HL-60 (cell line): ENCODE data around the gene SLC22A7.

Source experiments
- DNase-seq, 2 experiments: peaks; one replicate each; pipeline ENCODE4 v3.0.0-alpha.2; 2010 to 2020; ENCODE audit warnings: low read depth in 1 of 2, low spot score in 1 of 2
- H3K27ac ChIP-seq: fragments of 250-450 bp; sonication (Bioruptor Pico); replicated peaks from 2 replicates; pipeline ENCODE4 v1.5.1; 2020; ENCODE audit warnings: mild to moderate bottlenecking, moderate library complexity
- H3K27me3 ChIP-seq: fragments of 250-450 bp; sonication (Bioruptor Pico); 2 replicates; pipeline ENCODE4 v1.5.1; 2021; ENCODE audit warnings: mild to moderate bottlenecking, moderate library complexity; ENCODE audit not compliant: insufficient read depth, poor library complexity, severe bottlenecking
- H3K4me3 ChIP-seq: replicated peaks from 2 replicates; pipeline ENCODE4 v1.5.1; 2011; ENCODE audit warnings: mild to moderate bottlenecking, control low read depth, low read length; ENCODE audit not compliant: insufficient read depth
- GABPA ChIP-seq: IDR thresholded peaks from 2 replicates; pipeline ENCODE4 v1.6.1; 2012; ENCODE audit warnings: low read depth
- POLR2AphosphoS5 ChIP-seq: IDR thresholded peaks from 2 replicates; pipeline ENCODE4 v1.6.1; 2012; ENCODE audit warnings: low read depth
- SPI1 ChIP-seq: IDR thresholded peaks from 2 replicates; pipeline ENCODE4 v1.6.1; 2012; ENCODE audit warnings: low read depth, mild to moderate bottlenecking, borderline replicate concordance
- TF ChIP-seq, protein P1 (sequence below): IDR thresholded peaks from one replicate; pipeline ENCODE4 v1.5.1; 2011; ENCODE audit warnings: low read length, control low read depth, inconsistent platforms; ENCODE audit not compliant: insufficient read depth
- TF ChIP-seq, protein P2 (sequence below): IDR thresholded peaks from 2 replicates; pipeline ENCODE4 v1.6.1; 2012; ENCODE audit warnings: low read depth; ENCODE audit not compliant: insufficient replicate concordance

The SLC22A7 gene

DNA sequence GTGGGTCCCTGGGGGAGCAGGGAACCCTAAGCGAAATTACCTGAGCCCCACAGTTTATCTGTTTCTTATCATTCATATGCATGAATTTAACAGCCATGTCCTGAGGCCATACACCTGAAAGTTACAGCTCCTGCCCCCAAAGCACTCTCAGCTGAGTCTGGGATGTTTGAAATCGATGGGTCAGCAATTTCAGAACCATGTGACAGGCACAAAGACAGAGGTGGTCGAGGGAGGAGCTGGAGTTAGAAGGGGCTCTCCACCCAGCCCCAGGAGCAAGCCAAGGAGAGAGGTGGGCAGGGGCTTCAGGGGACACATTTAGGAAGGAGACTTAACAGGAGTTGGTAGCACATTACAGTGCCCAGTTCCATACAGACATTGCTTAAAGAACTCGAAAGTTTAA is 39.9 kb upstream of the SLC22A7 start:
- no peak overlapping the region for H3K4me3 ChIP-seq
- no peak for TF ChIP-seq GABPA
- TF ChIP-seq POLR2AphosphoS5, result no peak
- TF ChIP-seq, protein P1, sequence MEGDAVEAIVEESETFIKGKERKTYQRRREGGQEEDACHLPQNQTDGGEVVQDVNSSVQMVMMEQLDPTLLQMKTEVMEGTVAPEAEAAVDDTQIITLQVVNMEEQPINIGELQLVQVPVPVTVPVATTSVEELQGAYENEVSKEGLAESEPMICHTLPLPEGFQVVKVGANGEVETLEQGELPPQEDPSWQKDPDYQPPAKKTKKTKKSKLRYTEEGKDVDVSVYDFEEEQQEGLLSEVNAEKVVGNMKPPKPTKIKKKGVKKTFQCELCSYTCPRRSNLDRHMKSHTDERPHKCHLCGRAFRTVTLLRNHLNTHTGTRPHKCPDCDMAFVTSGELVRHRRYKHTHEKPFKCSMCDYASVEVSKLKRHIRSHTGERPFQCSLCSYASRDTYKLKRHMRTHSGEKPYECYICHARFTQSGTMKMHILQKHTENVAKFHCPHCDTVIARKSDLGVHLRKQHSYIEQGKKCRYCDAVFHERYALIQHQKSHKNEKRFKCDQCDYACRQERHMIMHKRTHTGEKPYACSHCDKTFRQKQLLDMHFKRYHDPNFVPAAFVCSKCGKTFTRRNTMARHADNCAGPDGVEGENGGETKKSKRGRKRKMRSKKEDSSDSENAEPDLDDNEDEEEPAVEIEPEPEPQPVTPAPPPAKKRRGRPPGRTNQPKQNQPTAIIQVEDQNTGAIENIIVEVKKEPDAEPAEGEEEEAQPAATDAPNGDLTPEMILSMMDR, result no peak
- no peak for TF ChIP-seq SPI1
- TF ChIP-seq, protein P2, sequence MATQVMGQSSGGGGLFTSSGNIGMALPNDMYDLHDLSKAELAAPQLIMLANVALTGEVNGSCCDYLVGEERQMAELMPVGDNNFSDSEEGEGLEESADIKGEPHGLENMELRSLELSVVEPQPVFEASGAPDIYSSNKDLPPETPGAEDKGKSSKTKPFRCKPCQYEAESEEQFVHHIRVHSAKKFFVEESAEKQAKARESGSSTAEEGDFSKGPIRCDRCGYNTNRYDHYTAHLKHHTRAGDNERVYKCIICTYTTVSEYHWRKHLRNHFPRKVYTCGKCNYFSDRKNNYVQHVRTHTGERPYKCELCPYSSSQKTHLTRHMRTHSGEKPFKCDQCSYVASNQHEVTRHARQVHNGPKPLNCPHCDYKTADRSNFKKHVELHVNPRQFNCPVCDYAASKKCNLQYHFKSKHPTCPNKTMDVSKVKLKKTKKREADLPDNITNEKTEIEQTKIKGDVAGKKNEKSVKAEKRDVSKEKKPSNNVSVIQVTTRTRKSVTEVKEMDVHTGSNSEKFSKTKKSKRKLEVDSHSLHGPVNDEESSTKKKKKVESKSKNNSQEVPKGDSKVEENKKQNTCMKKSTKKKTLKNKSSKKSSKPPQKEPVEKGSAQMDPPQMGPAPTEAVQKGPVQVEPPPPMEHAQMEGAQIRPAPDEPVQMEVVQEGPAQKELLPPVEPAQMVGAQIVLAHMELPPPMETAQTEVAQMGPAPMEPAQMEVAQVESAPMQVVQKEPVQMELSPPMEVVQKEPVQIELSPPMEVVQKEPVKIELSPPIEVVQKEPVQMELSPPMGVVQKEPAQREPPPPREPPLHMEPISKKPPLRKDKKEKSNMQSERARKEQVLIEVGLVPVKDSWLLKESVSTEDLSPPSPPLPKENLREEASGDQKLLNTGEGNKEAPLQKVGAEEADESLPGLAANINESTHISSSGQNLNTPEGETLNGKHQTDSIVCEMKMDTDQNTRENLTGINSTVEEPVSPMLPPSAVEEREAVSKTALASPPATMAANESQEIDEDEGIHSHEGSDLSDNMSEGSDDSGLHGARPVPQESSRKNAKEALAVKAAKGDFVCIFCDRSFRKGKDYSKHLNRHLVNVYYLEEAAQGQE, result no peak
- H3K27me3 ChIP-seq, result peaks cover 9% of the 10 kb centered on the region
- DNase-seq, result no peak
- H3K27ac ChIP-seq, result no peak overlapping the region

DNA sequence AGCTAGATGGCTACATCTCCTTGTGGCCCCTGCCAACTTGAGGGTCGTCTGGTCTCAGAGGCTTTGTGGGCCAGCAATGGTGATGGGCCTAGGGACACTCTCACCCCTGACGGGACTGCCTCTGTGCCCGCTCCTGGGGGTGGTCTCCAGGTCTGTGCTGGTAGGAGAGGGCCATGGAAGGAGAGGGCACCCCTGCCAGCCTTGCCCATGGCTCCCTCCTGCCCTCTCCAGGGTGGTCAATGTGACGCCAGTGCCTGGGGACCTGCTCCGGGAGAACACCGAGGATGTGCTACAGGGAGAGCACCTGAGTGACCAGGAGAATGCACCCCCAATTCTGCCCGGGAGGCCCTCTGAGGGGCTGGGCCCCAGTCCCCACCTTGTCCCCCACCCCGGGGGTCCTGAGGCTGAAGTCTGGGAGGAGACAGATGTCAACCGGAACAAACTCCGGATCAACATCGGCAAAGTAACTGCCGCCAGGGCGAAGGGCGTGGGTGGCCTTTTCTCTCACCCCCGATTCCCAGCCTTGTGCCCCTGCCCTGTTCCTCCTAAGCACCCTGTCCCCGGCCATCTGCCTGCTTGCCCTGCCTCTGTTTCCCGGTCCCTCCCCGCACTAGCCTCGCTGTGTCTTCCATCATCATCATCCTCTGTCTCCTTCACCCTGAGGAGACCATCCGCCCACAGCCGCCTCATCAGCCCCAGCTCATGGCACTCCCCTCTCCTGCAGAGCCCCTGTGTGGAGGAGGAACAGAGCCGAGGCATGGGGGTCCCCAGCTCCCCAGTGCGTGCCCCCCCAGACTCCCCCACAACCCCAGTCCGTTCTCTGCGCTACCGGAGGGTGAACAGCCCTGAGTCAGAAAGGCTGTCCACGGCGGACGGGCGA is 39.0 kb upstream of the SLC22A7 start:
- Histone ChIP-seq H3K4me3 (no peak overlapping the region), H3K27me3 (peaks cover 7% of the 10 kb centered on the region), H3K27ac (no peak overlapping the region)
- TF ChIP-seq GABPA (no peak), SPI1 (no peak), POLR2AphosphoS5 (no peak)
- TF ChIP-seq, protein P2, result no peak
- TF ChIP-seq, protein P1, result no peak
- no peak for DNase-seq

DNA sequence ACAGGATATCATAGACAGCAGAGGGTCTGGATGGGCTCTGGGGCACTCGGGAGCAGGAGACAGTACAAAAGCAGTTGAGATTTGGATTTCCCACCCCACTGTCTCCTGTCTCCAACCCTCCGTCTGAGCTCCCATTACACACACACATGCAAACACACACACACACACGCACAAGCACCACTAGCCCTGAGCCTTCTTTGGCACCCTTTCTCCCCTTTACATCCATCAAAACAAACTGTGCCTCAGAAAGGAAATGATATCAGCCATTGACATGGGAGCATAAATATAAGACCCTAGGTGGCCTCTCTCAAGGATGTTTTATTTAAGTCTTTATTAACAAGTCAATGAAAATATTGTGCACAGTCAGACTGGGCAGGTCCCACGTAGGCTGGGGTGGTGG is 37.3 kb upstream of the SLC22A7 start:
- H3K27me3 ChIP-seq, result peaks cover 7% of the 10 kb centered on the region
- no peak overlapping the region for H3K4me3 ChIP-seq
- H3K27ac ChIP-seq, result no peak overlapping the region
- TF ChIP-seq, protein P2, result no peak
- TF ChIP-seq SPI1 (no peak), GABPA (no peak), POLR2AphosphoS5 (no peak)
- TF ChIP-seq, protein P1, result no peak
- no peak for DNase-seq
